ENCODE measurements around the gene LGALS3BP. TPM values are rescaled to one million over a fixed set of nuclear protein-coding genes. Genes with fewer than 3 reads are reported as not detected.
A peak's percentile ranks its signal among the peaks of the same experiment; 100 is the strongest.

The LGALS3BP gene
- total RNA-seq, 1 donor, result 457 TPM

DNA sequence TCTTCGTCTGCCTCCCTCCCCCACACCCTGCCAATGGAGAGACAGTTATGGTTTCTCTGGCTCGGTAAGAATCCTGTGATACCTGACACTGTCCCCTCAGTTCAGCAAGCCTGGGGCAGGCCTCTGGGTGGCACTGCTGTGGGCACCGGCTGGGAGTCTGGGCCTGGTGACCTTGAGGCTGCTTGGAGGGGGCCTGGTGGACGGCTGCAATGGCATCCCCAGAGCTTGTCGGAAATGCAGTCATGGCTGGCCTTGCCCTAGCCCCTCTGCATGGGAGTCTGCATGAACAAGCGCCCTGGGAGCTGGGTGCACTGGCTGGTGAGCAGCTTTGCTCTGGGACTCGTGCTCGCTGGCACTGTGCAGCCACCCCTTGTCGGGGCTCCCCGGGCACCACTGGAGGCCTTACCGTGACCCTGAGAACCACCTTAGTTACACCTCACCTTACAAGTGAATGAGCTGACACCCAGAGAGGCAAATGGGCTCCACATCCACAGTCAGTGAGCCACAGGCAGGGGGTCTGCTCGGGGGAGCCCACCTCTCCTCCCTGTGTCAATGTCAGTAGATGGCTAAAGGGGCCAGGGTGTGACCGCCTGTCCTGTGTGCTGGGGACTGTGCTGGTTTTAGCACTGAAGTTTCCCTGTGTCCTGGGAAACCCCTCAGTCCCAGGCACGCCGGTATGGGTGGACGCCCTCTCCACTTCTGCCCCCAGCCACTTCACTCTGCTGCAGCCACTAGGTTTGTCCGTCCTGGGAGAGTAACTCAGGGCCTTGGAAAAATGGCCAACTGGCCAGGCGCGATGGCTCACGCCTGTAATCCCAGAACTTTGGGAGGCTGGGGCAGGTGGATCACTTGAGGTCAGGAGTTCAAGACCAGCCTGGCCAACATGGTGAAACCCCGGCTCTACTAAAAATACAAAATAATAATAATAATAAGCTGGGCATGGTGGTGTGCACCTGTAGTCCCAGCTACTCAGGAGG is 1.4 kb downstream of the LGALS3BP start:
- Histone ChIP-seq H3K4me3 (ENCODE audit: insufficient read depth, low read length) (no peak overlapping the region), H3K79me2 (ENCODE audit: insufficient read depth, low read length) (peaks cover 26% of the 10 kb centered on the region), H3K9me3 (ENCODE audit: low read depth, low read length) (no peaks in the 10 kb centered on the region), H4K20me1 (ENCODE audit: insufficient read depth, low read length) (peaks cover 4% of the 10 kb centered on the region), H3K36me3 (ENCODE audit: insufficient read depth, low read length) (peaks cover 7% of the 10 kb centered on the region), H3K4me2 (ENCODE audit: insufficient read depth, low read length) (peak overlapping the region; percentile 84), H3K4me1 (ENCODE audit: insufficient read depth, low read length) (peaks cover 37% of the 10 kb centered on the region), H3K27me3 (ENCODE audit: insufficient read depth, low read length) (no peaks in the 10 kb centered on the region), H2AFZ (ENCODE audit: low read length) (no peak overlapping the region), H3K27ac (ENCODE audit: low read depth, low read length) (no peak overlapping the region)
- peak; percentile 62 for DNase-seq (ENCODE audit: insufficient read length, low spot score, missing footprints)
- TF ChIP-seq, protein P1, sequence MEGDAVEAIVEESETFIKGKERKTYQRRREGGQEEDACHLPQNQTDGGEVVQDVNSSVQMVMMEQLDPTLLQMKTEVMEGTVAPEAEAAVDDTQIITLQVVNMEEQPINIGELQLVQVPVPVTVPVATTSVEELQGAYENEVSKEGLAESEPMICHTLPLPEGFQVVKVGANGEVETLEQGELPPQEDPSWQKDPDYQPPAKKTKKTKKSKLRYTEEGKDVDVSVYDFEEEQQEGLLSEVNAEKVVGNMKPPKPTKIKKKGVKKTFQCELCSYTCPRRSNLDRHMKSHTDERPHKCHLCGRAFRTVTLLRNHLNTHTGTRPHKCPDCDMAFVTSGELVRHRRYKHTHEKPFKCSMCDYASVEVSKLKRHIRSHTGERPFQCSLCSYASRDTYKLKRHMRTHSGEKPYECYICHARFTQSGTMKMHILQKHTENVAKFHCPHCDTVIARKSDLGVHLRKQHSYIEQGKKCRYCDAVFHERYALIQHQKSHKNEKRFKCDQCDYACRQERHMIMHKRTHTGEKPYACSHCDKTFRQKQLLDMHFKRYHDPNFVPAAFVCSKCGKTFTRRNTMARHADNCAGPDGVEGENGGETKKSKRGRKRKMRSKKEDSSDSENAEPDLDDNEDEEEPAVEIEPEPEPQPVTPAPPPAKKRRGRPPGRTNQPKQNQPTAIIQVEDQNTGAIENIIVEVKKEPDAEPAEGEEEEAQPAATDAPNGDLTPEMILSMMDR (IDR thresholded peaks at IDR 0.05; ENCODE audit: extremely low read depth, low read depth, low read length), result no peak

DNA sequence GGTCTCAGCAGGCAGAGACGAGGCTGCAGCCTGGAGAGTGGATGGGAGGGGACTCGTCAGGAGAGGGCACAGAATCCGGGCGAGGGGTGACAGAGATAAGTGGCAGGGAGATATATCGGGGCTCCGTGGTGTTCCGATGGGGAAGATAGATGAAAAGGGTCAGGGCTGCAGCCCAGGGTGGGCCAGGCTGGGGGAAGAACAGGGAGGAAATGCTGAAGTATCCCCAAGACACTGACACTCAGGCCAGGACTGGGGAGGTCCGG is 2.1 kb downstream of the LGALS3BP start:
- H3K27ac ChIP-seq (ENCODE audit: low read depth, low read length), result no peak overlapping the region
- peaks cover 26% of the 10 kb centered on the region for H3K79me2 ChIP-seq (ENCODE audit: insufficient read depth, low read length)
- H3K4me1 ChIP-seq (ENCODE audit: insufficient read depth, low read length), result peaks cover 37% of the 10 kb centered on the region
- peak overlapping the region; percentile 84 for H3K4me2 ChIP-seq (ENCODE audit: insufficient read depth, low read length)
- H3K36me3 ChIP-seq (ENCODE audit: insufficient read depth, low read length), result peaks cover 7% of the 10 kb centered on the region
- H4K20me1 ChIP-seq (ENCODE audit: insufficient read depth, low read length), result peaks cover 4% of the 10 kb centered on the region
- DNase-seq (ENCODE audit: insufficient read length, low spot score, missing footprints), result peak; percentile 68
- no peaks in the 10 kb centered on the region for H3K9me3 ChIP-seq (ENCODE audit: low read depth, low read length)
- H2AFZ ChIP-seq (ENCODE audit: low read length), result no peak overlapping the region
- TF ChIP-seq, protein P1 (IDR thresholded peaks at IDR 0.05; ENCODE audit: extremely low read depth, low read depth, low read length), result no peak
- no peak overlapping the region for H3K4me3 ChIP-seq (ENCODE audit: insufficient read depth, low read length)
- H3K27me3 ChIP-seq (ENCODE audit: insufficient read depth, low read length), result no peaks in the 10 kb centered on the region

DNA sequence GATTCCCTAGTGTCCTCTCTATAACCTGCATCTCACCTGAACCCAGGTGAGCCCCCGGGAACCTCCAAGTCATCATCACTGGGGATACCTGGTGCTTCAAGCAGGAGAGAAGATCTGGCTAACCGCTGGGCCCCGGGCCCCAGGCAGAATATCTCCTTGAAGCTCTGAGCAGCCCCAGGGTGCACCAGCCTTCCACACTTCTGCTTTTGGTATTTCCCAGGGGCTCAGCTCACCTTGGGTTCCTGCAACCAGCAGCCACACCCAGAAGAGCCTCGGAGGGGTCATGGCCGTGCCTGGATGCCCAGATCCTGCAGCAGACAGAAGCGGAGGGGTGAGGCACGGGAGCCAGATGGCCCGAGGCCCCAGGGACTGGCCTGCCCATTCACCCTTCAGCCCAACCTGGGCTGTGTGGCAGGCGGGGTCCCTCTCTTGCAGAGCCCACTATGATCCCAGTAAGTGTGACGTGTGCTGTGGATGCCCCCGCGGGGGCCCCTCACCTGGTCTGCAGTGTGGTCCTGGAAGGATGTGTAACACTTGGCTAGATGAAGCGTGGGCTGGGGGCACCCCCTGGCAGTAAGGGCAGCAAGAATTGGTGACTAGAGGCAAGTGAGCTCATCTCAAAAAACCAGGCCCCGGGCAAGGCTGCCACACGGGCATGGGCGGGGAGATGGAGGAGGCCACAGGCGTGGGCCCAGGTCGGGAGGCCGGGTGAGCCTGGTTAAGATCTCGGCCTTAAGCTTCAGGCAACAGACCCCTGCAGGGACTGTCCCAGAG is 2.6 kb downstream of the LGALS3BP start:
- no peaks in the 10 kb centered on the region for H3K27me3 ChIP-seq (ENCODE audit: insufficient read depth, low read length)
- no peak overlapping the region for H3K4me2 ChIP-seq (ENCODE audit: insufficient read depth, low read length)
- H3K4me1 ChIP-seq (ENCODE audit: insufficient read depth, low read length), result peaks cover 37% of the 10 kb centered on the region
- peaks cover 4% of the 10 kb centered on the region for H4K20me1 ChIP-seq (ENCODE audit: insufficient read depth, low read length)
- TF ChIP-seq, protein P1 (IDR thresholded peaks at IDR 0.05; ENCODE audit: extremely low read depth, low read depth, low read length), result no peak
- H3K4me3 ChIP-seq (ENCODE audit: insufficient read depth, low read length), result no peak overlapping the region
- peak; percentile 75 for DNase-seq (ENCODE audit: insufficient read length, low spot score, missing footprints)
- no peak overlapping the region for H3K27ac ChIP-seq (ENCODE audit: low read depth, low read length)
- no peak overlapping the region for H2AFZ ChIP-seq (ENCODE audit: low read length)
- H3K79me2 ChIP-seq (ENCODE audit: insufficient read depth, low read length), result peaks cover 26% of the 10 kb centered on the region
- H3K9me3 ChIP-seq (ENCODE audit: low read depth, low read length), result no peaks in the 10 kb centered on the region
- peaks cover 7% of the 10 kb centered on the region for H3K36me3 ChIP-seq (ENCODE audit: insufficient read depth, low read length)
